ENCODE results near the gene NABP1. TPM values are rescaled to one million over a fixed set of nuclear protein-coding genes. Genes with fewer than 3 reads are reported as not detected.
A peak's percentile ranks its signal among the peaks of the same experiment; 100 is the strongest.
"Not testable (repeated sequence)": the region's sequence is repeated elsewhere in the genome, so short reads cannot be mapped to it uniquely, and the experiment has no call there.

NABP1 gene
- total RNA-seq, result 11.3 and 11.8 TPM in 2 replicates

DNA sequence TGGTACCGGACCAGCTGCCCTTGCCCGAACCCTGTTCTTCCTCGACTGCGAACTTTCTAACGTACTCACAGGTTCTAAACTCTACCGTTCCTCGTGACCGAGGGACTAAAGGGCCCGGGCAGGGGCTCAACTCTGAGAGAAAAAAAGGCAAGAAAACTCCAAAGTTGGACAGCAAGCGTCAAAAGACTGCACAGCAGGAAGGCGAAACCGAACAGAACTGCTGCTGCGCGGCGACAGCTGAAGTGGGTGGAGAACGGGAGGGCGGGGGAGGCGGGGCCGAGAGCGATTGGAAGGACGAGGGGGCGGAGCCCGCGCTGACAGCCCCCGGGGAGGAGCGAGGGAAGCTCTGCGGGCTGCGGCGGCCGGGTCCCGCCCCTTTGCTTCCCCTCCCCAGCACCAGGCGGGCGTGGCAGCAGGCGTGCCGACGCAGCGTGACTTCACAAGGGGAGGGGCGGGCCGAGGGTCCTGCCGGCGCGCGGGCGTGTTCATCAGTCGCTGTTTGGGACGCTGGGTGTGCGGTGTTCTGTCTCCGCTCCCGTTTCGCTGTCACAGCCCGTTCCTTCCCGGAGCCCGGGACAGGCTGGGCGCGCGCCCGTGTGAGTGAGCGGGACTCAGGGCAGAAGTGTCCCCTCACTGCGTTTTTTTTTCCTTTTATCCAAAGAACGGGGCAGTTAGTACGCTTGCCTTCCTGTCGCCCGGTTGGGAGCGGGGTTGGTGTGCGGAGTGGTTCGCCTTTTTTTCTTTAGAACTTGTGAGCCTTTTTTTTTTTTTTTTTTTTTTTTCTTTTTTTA is at the start of gene NABP1:
Gene NABP1, plus strand, starts transcription at position 491 of the 791 bp plus-strand sequence. CDS start 479 bp downstream, outside the sequence.
- peak; percentile 99 for DNase-seq (ENCODE audit: low read depth in 2 of 2)

DNA sequence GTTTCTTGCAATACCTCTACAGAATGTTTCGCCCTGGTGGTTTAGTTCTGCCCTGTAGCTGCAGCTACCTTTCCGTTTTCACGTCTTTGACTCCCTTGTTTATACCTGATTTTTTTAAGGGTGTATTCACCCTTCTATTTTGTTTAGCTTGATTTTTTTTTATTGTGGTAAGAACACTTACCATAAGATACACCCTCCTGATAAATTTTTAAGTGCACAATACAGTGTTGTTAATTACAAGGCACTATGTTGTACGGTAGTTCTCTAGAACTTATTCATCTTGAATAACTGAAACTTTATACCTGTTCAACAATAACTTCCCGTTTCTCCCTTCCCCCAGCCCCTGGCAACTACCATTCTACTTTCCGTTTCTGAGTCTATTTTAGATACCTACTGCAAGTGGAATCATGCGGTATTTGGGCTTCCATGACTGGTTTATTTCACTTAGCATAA is 48.9 kb upstream of the NABP1 start:
- DNase-seq (ENCODE audit: low read depth in 2 of 2), result no peak

DNA sequence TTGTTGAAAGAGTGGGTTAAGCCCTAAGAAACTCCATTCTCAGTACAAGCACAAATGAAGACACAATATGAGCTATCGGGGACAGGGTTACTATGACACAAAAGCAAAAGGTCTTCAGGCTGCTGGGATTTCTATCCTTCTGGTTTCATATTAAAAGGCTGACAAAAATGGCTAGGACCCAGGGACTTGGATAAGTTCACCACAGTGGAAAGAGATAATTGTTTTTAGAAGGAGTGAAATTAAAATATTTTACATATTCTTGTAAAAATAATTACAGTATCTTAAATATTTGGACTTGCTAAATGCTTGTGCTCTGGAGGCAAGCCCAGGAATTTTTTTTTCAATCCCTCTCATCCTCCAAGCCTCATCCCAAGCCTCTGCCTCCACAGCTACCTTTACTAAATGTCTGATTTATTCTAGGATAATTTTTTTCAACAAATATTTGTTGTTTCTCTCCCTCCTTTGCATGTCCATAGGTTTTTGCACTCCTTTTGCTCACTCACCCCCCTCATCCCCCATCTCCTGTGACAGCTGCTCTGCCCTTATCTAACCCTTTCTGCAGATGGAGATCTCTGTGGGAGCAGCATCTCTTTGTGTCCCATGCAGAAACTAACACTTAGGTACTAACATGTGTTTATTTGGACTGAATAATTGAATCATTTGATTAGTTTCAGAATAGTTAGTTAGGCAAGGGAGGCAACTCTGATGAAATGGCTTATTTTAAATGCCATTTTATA is 47.8 kb upstream of the NABP1 start:
- DNase-seq (ENCODE audit: low read depth in 2 of 2), result no peak

DNA sequence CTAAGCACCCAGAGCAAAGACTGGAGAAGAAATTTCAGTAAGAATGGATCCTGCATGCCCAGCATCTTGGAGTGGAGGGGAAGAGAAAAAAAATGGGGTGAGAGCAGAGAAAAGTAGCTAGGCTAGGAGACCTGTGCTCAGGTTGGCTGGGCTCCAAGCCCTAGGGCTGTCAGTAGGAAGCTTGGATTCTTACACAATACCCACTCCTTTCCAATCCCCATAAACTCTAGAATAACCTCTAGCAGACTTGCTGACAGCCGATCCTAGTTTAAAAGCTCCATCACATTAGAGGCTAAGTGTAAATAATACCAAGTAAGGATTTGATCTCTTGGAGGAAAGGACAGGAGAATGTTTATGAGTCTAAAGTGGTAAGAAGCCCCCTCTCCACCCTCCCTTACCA is 46.2 kb upstream of the NABP1 start:
- peak; percentile 36 to 53 for DNase-seq (ENCODE audit: low read depth in 2 of 2)

DNA sequence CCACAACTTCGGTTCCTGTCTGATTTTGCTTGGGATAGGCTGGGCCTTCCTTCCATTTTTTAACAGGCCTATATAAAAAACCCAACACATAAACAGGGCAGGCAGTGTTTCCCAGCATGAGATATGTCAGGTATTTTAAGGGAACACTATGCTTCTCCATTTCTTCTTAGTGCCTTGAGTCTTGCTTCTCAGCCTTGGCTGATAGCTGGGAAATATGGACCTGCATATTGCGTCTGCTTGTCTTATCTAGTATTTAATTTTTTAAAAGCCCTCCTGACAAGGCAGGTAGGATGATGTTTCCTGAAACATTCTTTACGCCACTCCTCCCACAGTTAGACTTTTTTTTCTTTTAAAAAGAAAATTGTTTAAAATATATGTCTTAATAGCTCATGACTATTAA is 45.5 kb upstream of the NABP1 start:
- DNase-seq (ENCODE audit: low read depth in 2 of 2), result no peak

DNA sequence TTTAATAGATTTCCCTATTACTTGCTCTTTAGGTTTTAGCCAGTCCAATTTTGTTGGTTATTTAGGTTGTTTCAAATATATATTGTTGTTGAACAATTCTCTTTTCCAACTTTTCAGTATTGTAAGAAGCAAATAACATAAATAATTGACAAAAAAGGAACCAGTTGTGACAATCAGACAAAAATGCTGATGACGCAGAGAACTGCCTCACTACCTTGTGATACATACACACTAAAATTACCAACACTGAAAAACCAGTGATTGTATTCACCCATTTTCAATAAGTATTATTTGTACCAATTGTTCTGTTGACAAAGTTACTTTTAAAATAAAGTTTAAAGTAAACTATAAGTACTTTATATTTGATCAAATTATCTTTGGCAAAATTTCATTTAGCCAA is 43.1 kb upstream of the NABP1 start:
- no peak for DNase-seq (ENCODE audit: low read depth in 2 of 2)

DNA sequence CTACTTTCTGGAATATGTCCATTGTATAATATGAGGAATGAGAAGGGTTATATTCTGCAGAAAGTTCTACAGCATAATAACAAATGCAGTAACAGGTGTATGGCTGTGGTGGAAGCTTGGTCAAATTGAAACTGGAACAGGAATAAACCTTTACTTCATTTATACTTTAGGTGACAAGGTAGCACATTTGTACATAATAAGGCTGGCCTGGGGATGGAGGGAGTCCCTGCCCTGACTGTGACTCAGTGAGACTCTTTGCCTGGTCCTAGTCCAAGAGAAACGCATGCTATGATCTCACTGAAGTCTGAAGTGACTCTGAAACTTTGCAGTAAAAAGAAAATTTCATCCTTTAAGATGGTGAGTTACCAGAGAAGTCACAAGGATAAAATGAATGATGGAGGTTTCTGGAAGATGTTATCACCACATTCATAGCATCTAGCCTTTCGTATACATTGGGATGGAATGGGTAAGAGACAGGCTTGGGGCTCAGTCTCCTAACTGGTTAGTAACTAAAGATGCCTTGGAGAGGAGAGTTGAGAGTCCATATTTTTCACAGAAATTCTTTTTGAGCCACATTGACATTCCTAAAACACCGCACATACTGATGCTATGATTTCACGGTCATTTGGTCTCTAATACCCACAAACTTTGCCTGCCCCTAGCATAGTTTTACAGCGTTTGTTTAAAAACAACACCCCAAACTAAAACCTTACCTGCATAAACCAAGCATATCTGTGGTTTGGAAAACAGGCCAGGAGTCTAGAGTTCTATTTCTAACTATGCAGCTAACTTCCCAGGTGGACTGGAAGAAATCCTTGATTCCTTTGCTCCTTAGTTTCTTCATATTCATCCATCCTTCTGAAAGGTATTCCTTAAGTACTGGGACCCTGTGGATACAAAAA is 42.4 kb upstream of the NABP1 start:
- DNase-seq (ENCODE audit: low read depth in 2 of 2), result no peak

- DNase-seq (ENCODE audit: low read depth in 2 of 2), result peak in 1 of 2 donors; percentile 42
Measured at GRCh38 chr2:191636235-191636543, 41.7 kb upstream of the NABP1 start.

DNA sequence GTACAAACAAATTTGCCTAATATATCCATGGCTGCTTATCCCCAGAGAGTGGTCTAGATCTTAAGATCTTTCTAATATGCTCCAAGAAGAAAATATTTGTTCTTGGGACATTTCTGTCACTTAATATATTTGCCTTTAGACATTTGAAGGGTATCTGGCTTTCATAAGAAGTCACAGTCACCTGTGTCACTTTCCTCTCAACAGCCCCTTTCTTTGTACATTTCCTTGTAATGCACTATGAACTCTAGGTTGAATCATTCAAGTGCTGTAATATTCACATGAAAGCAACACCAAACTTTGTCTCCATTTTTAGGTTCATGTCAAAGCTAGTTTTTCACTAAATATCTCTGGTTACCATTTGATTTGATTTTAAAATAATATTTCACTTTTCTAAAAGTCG is 41.4 kb upstream of the NABP1 start:
- no peak for DNase-seq (ENCODE audit: low read depth in 2 of 2)

GRCh38 chr2:191637182-191638078 is 40.5 kb upstream of the NABP1 start:
- DNase-seq (ENCODE audit: low read depth in 2 of 2), result peak; percentile 65 to 77

DNA sequence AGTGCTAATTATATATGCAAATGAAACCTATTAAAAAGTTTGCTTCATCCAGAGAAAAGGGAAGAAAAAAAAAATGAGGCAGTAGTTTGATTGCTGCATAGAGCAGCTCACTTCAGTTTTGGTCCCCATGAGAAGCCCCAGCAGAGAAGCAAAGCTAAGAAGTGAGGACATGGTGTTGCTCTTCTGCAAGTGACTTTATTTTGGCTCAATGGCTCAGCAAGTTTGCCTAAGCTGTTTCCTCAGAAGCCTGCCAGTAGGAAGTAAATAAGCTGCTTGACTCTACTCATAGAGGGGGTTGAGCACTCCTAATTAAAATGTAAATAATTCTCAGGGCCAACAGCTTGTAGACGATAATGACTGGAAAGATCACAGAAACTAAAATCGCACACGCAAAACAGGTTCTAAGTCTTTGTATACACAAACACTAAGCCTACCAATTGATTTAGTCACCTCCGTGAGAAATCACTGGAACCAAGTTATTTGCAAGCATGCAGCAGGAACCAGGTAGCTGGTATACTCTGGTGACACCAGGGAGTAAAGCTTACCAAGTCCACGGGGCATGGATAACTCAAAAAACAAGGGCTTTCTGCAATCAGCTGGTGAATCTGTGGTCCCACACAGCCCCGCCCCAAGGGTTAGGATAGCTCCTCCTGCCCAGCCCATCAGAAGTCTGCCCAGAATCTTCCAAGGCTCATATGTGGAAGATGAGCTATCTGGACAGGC is 39.7 kb upstream of the NABP1 start:
- DNase-seq (ENCODE audit: low read depth in 2 of 2), result peak in 1 of 2 donors; percentile 24

DNA sequence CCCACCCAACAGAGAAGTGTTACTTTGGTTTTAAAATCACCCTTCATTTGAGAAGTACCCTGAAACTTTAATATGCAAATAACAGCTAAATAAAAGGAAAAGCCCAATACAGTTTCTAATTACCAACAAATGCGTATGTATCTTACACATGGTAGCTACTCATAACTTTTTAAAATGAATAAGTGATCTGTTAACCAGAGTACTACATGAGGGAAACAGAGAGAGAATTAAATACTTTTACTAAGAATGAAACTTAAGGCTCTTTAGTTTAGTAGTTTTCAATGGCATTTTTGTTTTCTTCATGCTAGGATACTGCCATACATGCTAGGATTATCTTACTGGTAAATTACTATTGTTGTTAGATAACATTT is 39.1 kb upstream of the NABP1 start:
- no peak for DNase-seq (ENCODE audit: low read depth in 2 of 2)

GRCh38 chr2:191641609-191642008 is 36.3 kb upstream of the NABP1 start:
- no peak for DNase-seq (ENCODE audit: low read depth in 2 of 2)

GRCh38 chr2:191642541-191642940 is 35.4 kb upstream of the NABP1 start:
- DNase-seq (ENCODE audit: low read depth in 2 of 2), result no peak

DNA sequence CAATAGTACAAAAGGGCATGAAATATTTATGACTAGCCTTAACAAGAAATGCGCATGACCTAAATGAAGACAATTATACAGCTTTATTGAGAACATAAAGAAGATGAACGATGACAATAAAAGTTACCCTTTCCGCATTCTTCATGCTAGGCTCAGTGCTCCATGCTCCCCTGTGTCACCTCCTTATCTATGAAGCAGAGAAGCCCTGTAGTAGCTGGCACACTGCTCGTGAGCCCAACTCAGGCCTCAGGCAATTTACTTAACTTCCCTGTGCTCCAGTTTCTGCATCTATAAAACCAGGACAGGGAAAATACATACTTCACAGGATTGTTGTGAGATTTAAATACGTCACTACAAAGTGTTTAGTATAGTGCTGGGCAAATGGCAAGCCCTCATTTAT is 34.5 kb upstream of the NABP1 start:
- no peak for DNase-seq (ENCODE audit: low read depth in 2 of 2)

DNA sequence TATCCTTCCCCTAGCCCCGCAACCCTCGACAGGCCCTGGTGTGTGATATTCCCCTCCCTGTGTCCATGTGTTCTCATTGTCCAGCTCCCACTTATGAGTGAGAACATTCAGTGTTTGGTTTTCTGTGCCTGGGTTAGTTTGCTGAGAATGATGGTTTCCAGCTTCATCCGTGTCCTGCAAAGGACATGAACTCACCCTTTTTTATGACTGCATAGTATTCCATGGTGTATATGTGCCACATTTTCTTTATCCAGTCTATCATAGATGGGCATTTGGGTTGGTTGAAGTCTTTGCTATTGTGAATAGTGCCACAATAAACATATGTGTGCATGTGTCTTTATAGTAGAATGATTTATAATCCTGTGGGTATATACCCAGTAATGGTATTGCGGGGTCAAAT is 33.3 kb upstream of the NABP1 start:
- not testable (repeated sequence) for DNase-seq (ENCODE audit: low read depth in 2 of 2)

- no peak for DNase-seq (ENCODE audit: low read depth in 2 of 2)
Measured at GRCh38 chr2:191645032-191645431, 32.9 kb upstream of the NABP1 start.

- no peak for DNase-seq (ENCODE audit: low read depth in 2 of 2)
Measured at GRCh38 chr2:191645434-191646162, 32.3 kb upstream of the NABP1 start.

- peak in 1 of 2 donors; percentile 41 for DNase-seq (ENCODE audit: low read depth in 2 of 2)
Measured at GRCh38 chr2:191646163-191646902, 31.6 kb upstream of the NABP1 start.
